Pons (tissue), 1 donor: ENCODE results near the gene IL7R.

Experiments
- DNase-seq: peaks from one replicate; pipeline ENCODE4 v3.0.0-alpha.2; 2016; ENCODE audit warnings: low spot score

Gene IL7R

DNA sequence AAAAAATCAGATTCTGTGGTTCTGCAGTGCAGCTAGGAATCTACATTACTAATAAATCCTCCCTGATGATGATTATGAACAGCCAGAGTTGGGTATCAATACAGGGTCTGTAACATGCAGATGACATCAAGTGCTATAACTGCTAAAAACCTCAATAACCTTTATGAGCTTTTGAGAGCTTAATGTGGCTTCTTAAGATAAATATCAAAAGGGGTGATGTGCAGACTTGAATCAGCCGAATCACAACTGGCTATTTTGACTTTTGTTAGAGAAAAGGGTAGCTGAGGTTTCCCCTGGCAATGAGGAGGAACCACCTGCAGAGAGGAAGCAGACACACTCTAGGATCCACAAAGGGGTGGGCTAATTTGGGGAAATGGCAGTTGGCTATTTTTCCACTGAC lies 51.5 kb downstream of the IL7R start:
- DNase-seq = no peak

DNA sequence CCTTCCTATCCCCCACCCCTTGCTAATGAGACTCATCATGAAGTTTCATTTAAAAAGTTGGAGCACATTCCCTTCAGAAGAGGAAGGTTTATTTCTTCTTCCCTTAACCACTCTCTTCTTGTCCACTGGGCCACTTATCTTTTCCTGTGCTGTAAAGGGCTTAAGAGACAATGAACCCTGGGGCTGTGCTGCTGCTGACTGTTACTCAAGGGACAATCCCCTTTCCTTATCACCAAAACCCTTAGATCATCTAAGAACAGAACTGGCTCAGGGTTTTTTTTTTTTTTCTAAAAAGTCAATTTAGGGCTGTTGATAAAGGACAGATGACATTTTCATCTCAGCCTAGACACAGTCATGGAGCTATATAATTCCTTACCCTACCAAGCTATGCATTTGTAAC lies 52.1 kb downstream of the IL7R start:
- DNase-seq = no peak

GRCh38 chr5:35919191-35919590 lies 62.5 kb downstream of the IL7R start:
- DNase-seq = no peak

DNA sequence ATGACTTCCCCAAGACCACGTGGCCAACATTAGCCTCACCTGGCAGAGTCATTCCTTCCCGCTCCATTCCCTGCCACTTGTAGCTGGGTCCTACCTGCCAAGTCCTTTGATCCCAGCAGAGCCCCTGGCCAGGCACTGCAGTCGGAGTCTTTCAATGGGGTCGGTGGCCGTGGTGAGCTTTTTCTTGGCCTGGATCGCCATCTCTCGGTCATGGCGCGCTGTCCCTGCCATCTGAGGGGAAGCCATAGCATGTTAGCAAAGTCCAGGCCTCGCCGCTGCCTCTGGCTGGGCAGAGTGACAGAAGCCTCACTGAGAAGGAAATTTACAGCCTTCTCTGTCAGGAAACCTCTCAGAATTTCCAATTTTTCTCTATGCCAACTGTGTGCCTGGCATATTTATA lies 64.2 kb downstream of the IL7R start:
- DNase-seq = no peak

DNA sequence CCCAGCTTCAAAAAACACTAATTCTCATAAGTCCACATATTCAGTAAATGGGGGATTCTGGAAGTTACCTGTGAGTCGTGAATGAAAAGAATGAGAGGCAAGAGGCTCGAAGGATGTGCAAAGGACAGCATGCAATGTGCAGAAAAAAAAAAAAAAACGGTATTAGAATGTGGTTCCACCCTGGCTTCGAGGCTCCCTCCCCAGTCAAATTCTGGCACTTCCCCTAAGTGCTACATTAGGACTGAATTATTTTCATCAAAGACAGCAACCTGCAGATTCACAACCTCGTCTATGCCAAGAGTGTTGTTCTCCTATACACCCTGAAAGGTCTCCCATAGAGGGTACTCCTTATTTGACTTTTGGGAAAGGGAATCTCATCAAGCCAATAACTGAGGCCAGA lies 65.2 kb downstream of the IL7R start:
- DNase-seq = no peak

DNA sequence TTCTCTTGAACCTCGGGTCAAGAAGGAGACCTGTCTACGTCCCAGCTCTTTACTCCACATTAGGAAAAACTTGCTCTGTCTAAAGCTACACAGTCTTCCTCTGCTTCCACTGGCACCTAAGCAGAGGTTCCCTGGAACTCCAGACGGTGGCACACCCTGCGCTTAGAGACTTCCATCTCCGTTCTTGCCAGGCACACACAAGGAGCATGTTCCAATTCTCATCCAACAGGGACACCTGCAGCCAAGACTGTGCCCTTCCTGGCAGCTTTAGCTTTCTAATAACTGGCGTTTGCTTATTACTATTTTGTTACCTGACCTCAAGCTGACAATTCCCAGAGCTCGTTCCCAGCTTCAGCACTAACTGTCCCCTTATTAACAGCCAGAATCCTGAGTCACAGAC lies 65.8 kb downstream of the IL7R start:
- no peak for DNase-seq

DNA sequence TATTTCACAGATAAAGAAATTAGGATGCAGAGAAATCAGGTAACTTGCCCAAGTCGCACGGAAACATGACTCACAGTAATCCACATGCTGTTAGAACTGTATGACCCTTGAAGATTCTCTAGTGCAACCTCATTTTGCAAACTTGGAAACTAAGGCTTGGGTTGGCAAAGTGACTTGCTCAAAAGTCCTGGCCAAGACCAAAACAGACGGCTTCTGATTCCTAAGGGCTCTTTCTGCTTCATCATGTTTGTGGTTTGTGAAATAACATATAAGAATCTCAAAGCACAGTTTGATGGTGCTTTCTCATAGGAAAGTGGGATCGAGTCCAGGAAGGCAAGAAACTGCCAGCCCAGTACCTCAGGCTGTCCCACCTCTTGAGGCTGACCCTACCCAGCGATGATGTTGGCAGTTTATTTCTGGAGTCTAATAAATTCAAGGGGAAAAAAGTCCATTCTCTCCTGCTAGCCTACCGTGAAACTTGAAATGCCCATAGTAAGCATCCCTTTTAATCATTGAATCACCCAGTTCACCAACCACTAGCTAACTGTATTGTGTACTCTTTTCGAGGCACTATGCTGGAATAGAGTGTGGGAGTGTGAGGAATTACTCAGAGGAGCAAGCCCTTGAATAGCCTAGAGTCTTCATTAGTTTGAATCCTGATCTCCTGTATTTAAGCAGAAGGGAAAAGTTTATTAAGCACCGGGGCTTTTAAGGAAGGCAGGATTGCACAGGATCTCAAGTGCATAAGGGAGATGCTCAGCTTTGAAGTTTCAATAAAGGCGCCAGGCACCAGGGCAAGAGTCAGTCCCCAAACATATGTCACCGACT lies 67.6 kb downstream of the IL7R start:
- DNase-seq = no peak

DNA sequence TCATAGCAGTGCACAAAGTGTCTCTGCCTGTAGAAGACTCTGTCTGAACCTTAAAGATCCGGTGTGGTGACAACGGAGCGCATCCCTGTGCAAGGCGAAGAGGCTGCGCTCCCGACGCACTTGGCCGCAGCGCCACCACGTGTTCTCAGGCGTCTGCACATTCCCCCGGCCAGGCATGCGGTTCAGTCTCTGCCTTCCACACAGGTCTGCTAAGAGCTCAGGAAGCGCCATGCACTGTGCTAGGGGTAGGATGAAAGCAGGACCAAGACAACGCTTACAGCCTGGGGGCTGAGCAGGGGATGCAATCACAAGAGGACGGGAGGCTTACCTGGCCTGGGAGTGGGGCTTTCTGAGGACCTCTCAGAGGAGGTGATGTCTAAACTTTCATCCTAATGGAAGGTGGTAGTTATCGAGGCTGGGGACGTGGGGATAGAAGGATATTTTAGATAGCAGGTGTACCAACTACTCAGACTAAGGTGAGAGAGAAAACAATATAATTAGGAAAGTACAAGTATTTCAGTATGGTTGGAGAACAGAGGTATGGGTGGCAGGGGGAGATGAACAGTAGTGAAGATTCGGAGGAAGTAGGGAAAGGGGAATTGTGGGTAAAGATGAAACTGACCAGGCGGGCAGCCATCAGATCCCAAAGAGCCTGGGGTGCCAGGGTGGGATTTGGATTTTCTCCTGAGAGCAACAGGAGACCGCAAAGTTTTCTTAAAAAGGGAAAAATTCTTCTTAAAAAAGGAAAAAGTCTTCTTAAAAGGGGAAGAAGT lies 68.4 kb downstream of the IL7R start:
- DNase-seq = peak; percentile 65

GRCh38 chr5:35926389-35927051 lies 69.8 kb downstream of the IL7R start:
- peak; percentile 69 for DNase-seq
